Measurements from ENCODE around the gene CTNNA3.

Gene CTNNA3

DNA sequence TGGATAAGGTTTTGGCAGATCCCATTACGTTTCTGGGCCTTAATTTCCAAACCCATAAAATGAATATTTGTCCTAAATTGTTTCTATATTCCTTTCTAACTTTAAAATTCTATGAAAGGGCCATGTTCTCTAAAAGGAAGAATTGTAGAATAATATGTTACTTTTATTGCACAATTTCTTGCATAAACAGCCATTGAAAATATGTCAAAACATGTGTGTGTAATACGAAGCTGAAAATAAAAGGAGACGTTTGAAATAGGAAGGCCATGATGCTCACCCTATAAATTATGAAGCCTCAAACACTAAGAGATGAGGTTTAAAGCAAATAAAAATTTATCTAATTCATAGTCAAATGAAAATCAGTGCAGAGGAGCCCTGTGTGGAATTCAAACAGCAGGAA lies 915.2 kb downstream of the CTNNA3 start:
- no peak overlapping the region for H3K4me3 ChIP-seq (ENCODE audit: low read depth, low read length)
- DNase-seq (ENCODE audit: low read depth), result no peak
- TF ChIP-seq, protein P1, sequence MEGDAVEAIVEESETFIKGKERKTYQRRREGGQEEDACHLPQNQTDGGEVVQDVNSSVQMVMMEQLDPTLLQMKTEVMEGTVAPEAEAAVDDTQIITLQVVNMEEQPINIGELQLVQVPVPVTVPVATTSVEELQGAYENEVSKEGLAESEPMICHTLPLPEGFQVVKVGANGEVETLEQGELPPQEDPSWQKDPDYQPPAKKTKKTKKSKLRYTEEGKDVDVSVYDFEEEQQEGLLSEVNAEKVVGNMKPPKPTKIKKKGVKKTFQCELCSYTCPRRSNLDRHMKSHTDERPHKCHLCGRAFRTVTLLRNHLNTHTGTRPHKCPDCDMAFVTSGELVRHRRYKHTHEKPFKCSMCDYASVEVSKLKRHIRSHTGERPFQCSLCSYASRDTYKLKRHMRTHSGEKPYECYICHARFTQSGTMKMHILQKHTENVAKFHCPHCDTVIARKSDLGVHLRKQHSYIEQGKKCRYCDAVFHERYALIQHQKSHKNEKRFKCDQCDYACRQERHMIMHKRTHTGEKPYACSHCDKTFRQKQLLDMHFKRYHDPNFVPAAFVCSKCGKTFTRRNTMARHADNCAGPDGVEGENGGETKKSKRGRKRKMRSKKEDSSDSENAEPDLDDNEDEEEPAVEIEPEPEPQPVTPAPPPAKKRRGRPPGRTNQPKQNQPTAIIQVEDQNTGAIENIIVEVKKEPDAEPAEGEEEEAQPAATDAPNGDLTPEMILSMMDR (IDR thresholded peaks at IDR 0.05; ENCODE audit: control insufficient read depth, extremely low read depth, insufficient read depth), result no peak

DNA sequence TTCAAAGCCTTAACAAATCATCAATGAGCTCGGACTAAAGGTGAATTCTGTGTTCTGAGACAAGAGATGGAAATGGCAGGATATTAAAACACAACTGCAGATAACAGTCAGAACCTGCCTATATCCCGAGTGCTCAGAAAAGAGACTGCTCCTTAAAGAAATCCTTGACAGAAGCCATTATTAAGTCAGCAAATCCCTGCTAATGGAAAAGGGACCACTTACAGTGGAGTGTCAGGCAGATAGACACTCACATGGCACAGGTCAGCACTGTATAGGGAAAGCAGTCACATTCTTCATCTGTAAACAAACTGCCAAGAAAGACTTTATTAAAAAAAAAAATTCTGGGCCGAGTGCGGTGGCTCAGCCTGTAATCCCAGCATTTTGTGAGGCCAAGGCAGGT lies 917.6 kb downstream of the CTNNA3 start:
- TF ChIP-seq, protein P1 (IDR thresholded peaks at IDR 0.05; ENCODE audit: control insufficient read depth, extremely low read depth, insufficient read depth), result no peak
- no peak for DNase-seq (ENCODE audit: low read depth)

DNA sequence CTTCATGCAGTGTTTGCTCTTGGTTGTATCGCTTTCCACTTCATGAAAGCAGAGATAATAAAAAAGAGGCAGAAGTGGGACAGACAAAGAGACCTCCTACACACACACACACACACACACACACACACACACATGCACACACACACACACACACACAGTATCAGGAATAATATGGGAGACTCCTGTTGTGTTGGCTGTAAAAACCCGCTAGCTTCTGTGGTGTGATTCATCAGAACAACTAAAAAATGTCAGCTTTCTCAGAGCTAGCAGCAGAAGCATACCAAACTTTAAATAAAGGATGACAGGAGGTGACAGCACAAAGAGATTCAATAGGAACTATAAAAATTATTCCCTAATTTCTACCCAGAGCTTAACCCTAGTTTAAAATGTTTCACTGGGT lies 918.3 kb downstream of the CTNNA3 start:
- DNase-seq (ENCODE audit: low read depth), result no peak
- H3K4me3 ChIP-seq (ENCODE audit: low read depth, low read length), result no peak overlapping the region
- TF ChIP-seq, protein P1 (IDR thresholded peaks at IDR 0.05; ENCODE audit: control insufficient read depth, extremely low read depth, insufficient read depth), result no peak

More for the DNA sequence above, 917.6 kb downstream of the CTNNA3 start:
- no peak overlapping the region for H3K4me3 ChIP-seq (ENCODE audit: low read depth, low read length)

DNA sequence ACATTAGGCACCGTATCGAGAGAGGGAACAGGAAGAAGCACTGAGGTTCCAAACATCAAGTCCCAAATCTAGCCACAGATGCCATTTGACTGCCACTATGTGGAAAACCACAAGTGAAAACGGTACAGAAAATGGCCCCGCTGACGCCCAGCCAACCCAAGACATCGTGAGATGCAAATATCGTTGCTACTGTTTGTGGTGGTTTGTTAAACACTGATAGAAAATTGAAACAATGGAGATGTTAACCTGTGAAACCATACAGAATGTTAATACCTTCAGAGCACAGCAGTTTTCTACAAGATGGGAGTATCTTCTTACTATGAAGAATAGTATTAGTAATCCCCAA lies 922.5 kb downstream of the CTNNA3 start:
- H3K4me3 ChIP-seq (ENCODE audit: low read depth, low read length), result no peak overlapping the region
- TF ChIP-seq, protein P1 (IDR thresholded peaks at IDR 0.05; ENCODE audit: control insufficient read depth, extremely low read depth, insufficient read depth), result no peak
- no peak for DNase-seq (ENCODE audit: low read depth)

DNA sequence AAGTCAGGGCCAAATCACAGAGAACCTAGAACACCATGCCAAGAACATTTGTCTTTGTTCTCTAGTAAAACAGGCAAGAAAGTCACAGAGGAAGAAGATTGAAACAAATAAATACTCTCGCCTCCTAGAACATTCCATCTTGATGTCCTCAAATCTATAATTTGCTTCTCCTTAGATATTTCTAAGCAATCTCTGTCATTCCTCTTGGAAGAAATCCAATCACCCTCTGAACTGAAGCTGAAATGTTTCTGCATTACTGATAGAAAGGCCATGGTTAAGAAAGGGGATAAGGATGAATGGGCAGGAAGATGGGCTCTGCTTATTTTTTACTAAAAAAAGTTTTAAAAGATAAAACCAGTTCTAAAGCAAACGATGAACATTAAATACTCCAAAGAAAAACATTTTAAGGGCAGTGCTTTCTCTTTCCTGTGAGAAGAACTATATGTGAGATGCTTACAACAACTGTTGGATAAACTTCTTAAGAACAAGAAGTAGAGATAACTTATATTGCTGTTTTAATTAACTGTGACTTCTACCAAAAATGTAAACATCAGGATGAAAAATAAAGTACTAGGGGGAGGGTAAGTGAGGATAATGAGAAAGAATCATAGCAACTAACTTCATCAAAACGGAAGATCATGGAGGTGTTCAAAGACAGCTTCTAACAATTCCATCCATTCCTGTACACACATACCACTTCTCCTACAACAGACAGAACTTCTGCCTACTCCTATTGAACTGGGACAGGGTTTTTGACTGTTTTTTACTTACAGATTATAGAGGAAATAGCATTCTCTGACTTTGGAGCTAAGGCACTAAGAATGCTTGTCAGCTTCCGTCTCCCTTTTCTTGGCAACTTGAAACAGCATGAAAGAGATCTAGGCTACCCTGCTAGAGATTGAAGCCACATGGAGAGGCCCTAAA lies 923.2 kb downstream of the CTNNA3 start:
- DNase-seq (ENCODE audit: low read depth), result no peak
- no peak overlapping the region for H3K4me3 ChIP-seq (ENCODE audit: low read depth, low read length)
- TF ChIP-seq, protein P1 (IDR thresholded peaks at IDR 0.05; ENCODE audit: control insufficient read depth, extremely low read depth, insufficient read depth), result no peak

DNA sequence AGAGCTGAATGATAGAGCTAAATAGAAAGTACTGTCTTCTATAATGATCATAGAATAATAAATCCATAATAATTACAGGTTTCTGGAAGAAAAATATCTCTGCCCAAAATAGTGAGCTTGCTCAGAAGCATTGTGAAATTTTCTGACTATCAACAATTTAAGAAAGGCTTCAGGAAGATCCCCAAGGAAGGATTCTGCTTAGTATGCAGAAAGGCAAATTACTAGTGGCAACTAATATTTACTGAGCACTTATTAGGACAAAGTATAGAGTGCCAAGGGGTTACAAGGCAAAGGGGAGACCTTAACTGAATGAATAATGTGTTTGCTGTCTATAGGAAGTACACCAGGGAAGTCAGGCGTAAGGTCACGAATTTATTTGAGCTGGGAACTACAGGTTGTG lies 928.3 kb downstream of the CTNNA3 start:
- no peak overlapping the region for H3K4me3 ChIP-seq (ENCODE audit: low read depth, low read length)
- TF ChIP-seq, protein P1 (IDR thresholded peaks at IDR 0.05; ENCODE audit: control insufficient read depth, extremely low read depth, insufficient read depth), result no peak
- DNase-seq (ENCODE audit: low read depth), result no peak

Data from LNCaP clone FGC (cell line).